ENCODE data around the gene EPHB4.

DNA sequence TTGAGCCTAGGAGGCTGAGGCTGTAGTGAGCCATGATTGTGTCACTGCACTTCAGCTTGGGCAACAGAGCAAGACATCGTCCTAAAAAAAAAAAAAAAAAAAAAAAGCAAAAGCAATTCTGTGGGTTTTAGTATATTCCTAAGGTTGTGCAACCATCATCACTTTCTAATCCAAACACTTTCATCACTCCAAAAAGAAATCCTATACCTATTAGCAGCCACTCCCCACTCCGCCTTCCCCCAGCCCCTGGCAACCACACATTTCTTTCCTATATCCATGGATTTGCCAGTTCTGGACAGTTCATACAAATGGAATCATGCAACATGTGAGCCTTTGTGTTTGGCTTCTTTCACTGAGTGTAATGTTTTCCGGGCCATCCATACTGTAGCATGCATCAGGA is 73.6 kb downstream of the EPHB4 start:
- no peak for TF ChIP-seq EZH2 (IDR thresholded peaks at IDR 0.05; ENCODE audit: low read length, unreplicated experiment)
- TF ChIP-seq, protein P1, sequence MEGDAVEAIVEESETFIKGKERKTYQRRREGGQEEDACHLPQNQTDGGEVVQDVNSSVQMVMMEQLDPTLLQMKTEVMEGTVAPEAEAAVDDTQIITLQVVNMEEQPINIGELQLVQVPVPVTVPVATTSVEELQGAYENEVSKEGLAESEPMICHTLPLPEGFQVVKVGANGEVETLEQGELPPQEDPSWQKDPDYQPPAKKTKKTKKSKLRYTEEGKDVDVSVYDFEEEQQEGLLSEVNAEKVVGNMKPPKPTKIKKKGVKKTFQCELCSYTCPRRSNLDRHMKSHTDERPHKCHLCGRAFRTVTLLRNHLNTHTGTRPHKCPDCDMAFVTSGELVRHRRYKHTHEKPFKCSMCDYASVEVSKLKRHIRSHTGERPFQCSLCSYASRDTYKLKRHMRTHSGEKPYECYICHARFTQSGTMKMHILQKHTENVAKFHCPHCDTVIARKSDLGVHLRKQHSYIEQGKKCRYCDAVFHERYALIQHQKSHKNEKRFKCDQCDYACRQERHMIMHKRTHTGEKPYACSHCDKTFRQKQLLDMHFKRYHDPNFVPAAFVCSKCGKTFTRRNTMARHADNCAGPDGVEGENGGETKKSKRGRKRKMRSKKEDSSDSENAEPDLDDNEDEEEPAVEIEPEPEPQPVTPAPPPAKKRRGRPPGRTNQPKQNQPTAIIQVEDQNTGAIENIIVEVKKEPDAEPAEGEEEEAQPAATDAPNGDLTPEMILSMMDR (conservative IDR thresholded peaks at IDR 0.05; ENCODE audit: low read depth, low read length) = no peak

All from PC-3 (cell line).